Stomach (tissue), 9 donors: ENCODE measurements around the gene RUNX1. TPM values are rescaled to one million over a fixed set of nuclear protein-coding genes. Genes with fewer than 3 reads are reported as not detected.
A peak's percentile ranks its signal among the peaks of the same experiment; 100 is the strongest.

Source experiments
- DNase-seq, 2 donors: peaks; one replicate each; pipeline versions ENCODE4 v3.0.0 to v3.0.0-alpha.2; 2013 to 2019
- H3K27ac ChIP-seq, 5 donors: fragments of 200-600 bp in 4 of 5; sonication (generic) in 4 of 5; one replicate each; pipeline ENCODE4 v1.5.1; 2013 to 2019; ENCODE audit warnings: mild to moderate bottlenecking in 1 of 5, moderate library complexity in 1 of 5
- H3K27me3 ChIP-seq, 3 donors: fragments of 200-600 bp; sonication (generic); one replicate each; pipeline ENCODE4 v1.5.1; 2017 to 2019; ENCODE audit warnings: mixed run types in 1 of 3
- H3K36me3 ChIP-seq, 4 donors: fragments of 200-600 bp; sonication (generic); 1 replicate in 3 of 4; 2 replicates in 1 of 4; pipeline ENCODE4 v1.5.1; 2016 to 2019
- H3K4me1 ChIP-seq, 4 donors: fragments of 200-600 bp; sonication (generic); one replicate each; pipeline ENCODE4 v1.5.1; 2016 to 2019
- H3K4me3 ChIP-seq, 4 donors: fragments of 200-600 bp; sonication (generic) in 3 of 4; one replicate each; pipeline ENCODE4 v1.5.1; 2016 to 2019; ENCODE audit warnings: mild to moderate bottlenecking in 1 of 4
- H3K9me3 ChIP-seq, 4 donors: fragments of 200-600 bp; sonication (generic); one replicate each; pipeline ENCODE4 v1.5.1; 2016 to 2019
- CTCF ChIP-seq, 7 experiments: fragments of 450-650 bp in 4 of 7; fragments of 200-600 bp in 3 of 7; sonication (generic) in 3 of 7; IDR thresholded peaks; one replicate each; pipeline ENCODE4 v1.5.1; 2016 to 2019; ENCODE audit warnings: antibody characterized with exemption in 7 of 7, control low read depth in 2 of 7, mild to moderate bottlenecking in 1 of 7
- EP300 ChIP-seq: sonication (generic); formaldehyde crosslinking; IDR thresholded peaks from one replicate; pipeline ENCODE4 v1.6.1; 2017; ENCODE audit warnings: antibody characterized with exemption
- POLR2A ChIP-seq, 4 donors: fragments of 450-650 bp; IDR thresholded peaks; one replicate each; pipeline ENCODE4 v1.6.1; 2016; ENCODE audit warnings: antibody characterized with exemption in 4 of 4, control low read depth in 2 of 4, mild to moderate bottlenecking in 1 of 4, moderate library complexity in 1 of 4
- POLR2AphosphoS5 ChIP-seq, 3 donors: sonication (generic); formaldehyde crosslinking; IDR thresholded peaks; one replicate each; pipeline ENCODE4 v1.6.1; 2016; ENCODE audit warnings: antibody characterized with exemption in 3 of 3
- WGBS, 5 donors: extraction: QIAGEN DNeasy Blood & Tissue Kit in 3 of 5; methylation state at CpG; one replicate each; pipeline versions ENCODE4 v1.1.5 to v1.1.7; 2013 to 2018; 5-methylcytosine and 5-hydroxymethylcytosine counted together
- intact Hi-C: fragments of 100-400 bp; cut with DNase I; formaldehyde crosslinking; loops from one replicate; pipeline ENCODE4 v1.15.1; 2023; ENCODE audit warnings: low total_unique reads
- polyA plus RNA-seq, 3 donors: library from polyadenylated mRNA; stranded (reverse); fragments of 200-250 nt; gene quantifications; one replicate each; pipeline ENCODE4 v1.2.3, GENCODE V29; 2013
- total RNA-seq, 5 donors: library from RNA; depleted of rRNA; stranded (reverse); fragments of >200 nt; gene quantifications; one replicate each; pipeline versions ENCODE4 v1.1.0 to v1.2.3, GENCODE V29; 2014 to 2016
- donor health status: healthy with polysubstance abuse.
- donor health status: Bipolar disorder and iron deficiency.
- donor health status: healthy.

The RUNX1 gene
- total and polyA plus RNA-seq, 8 donors = 8.0 to 213 (median 40.0) TPM

- DNase-seq = peak; percentile 41 to 63
Measured at GRCh38 chr21:34743831-34744230, 305.3 kb downstream of the RUNX1 start.

GRCh38 chr21:34743285-34743684 lies 305.8 kb downstream of the RUNX1 start:
- peaks cover 0 to 7% (median 0%) of the 10 kb centered on the region in 3 donors for H3K27me3 ChIP-seq
- H3K36me3 ChIP-seq = no peaks in the 10 kb centered on the region
- no peak for DNase-seq
- H3K4me1 ChIP-seq = peaks cover 4 to 30% (median 17%) of the 10 kb centered on the region in 4 donors
- TF ChIP-seq POLR2AphosphoS5 (IDR thresholded peaks at IDR 0.05) (no peak), CTCF (IDR thresholded peaks at IDR 0.05) (no peak), EP300 (no peak), POLR2A (IDR thresholded peaks at IDR 0.05) (no peak)
- H3K9me3 ChIP-seq = no peaks in the 10 kb centered on the region
- H3K27ac ChIP-seq = peak overlapping the region in 1 of 5 donors; percentile 57
- H3K4me3 ChIP-seq = no peak overlapping the region
- intact Hi-C loops = no loop called here
- WGBS, 5 donors = 84 to 92% (median 88%) methylated on average over 9 of the region's 9 CpGs

More at GRCh38 chr21:34743831-34744230, 305.3 kb downstream of the RUNX1 start:
- H3K4me3 ChIP-seq = no peak overlapping the region
- H3K9me3 ChIP-seq = no peaks in the 10 kb centered on the region
- peak overlapping the region in 1 of 5 donors; percentile 57 for H3K27ac ChIP-seq
- intact Hi-C loops = no loop called here
- peaks cover 4 to 30% (median 17%) of the 10 kb centered on the region in 4 donors for H3K4me1 ChIP-seq
- peaks cover 0 to 7% (median 0%) of the 10 kb centered on the region in 3 donors for H3K27me3 ChIP-seq
- no peaks in the 10 kb centered on the region for H3K36me3 ChIP-seq
- TF ChIP-seq POLR2AphosphoS5 (IDR thresholded peaks at IDR 0.05) (peak in 1 of 3 donors; percentile 40), POLR2A (IDR thresholded peaks at IDR 0.05) (no peak)
- WGBS, 5 donors = 32 to 58% (median 45%) methylated on average over 9 of the region's 9 CpGs

GRCh38 chr21:34740198-34740597 lies 308.9 kb downstream of the RUNX1 start:
- intact Hi-C loops = no loop called here
- peaks cover 0 to 20% (median 11%) of the 10 kb centered on the region in 4 donors for H3K4me1 ChIP-seq
- H3K9me3 ChIP-seq = no peaks in the 10 kb centered on the region
- 74 to 100% (median 90%) methylated on average over 1 of the region's 1 CpG for WGBS, 5 donors
- no peak for TF ChIP-seq POLR2A (IDR thresholded peaks at IDR 0.05)
- no peak for TF ChIP-seq POLR2AphosphoS5 (IDR thresholded peaks at IDR 0.05)
- no peak for TF ChIP-seq EP300
- TF ChIP-seq CTCF (IDR thresholded peaks at IDR 0.05) = no peak
- DNase-seq = no peak
- no peaks in the 10 kb centered on the region for H3K36me3 ChIP-seq
- no peak overlapping the region for H3K27ac ChIP-seq
- H3K4me3 ChIP-seq = no peak overlapping the region
- H3K27me3 ChIP-seq = peaks cover 0 to 7% (median 0%) of the 10 kb centered on the region in 3 donors
